SK-N-SH (cell line): ENCODE measurements around the gene ANKRD13B. TPM values are rescaled to one million over a fixed set of nuclear protein-coding genes. Genes with fewer than 3 reads are reported as not detected.

Source experiments
- CTCF ChIA-PET: fragments of 300-600, 350-600 bp; formaldehyde crosslinking; extraction: SDS; loops from one replicate; lab custom pipeline; 2021; lab: Yijun Ruan, JAX
- POLR2A ChIA-PET: fragments of 350-600 bp; sonication (Branson Sonifier 250); formaldehyde crosslinking; extraction: SDS; loops from one replicate; lab custom pipeline; 2020; ENCODE audit warnings: antibody characterized with exemption, inconsistent platforms; lab: Yijun Ruan, JAX
- DNase-seq: peaks from one replicate; pipeline ENCODE4 v3.0.0; 2012
- H2AFZ ChIP-seq: fragments of 200-600 bp; sonication (generic); 2 replicates; pipeline ENCODE4 v1.8.1; 2016; ENCODE audit warnings: antibody characterized with exemption, mild to moderate bottlenecking, low read depth
- H3F3A ChIP-seq: fragments of 200-600 bp; sonication (generic); replicated peaks from 2 replicates; pipeline ENCODE3; 2016; ENCODE audit warnings: antibody characterized with exemption, mild to moderate bottlenecking; ENCODE audit not compliant: insufficient read depth
- H3K27ac ChIP-seq, 2 experiments: fragments of 200-500 bp in 1 of 2; fragments of 200-600 bp in 1 of 2; sonication (Bioruptor generic) in 1 of 2; sonication (generic), shearing (Covaris generic) in 1 of 2; 2 replicates each; pipeline versions ENCODE4 v1.5.1 to v1.6.1; 2014 to 2016; ENCODE audit warnings: low read depth in 2 of 2, inconsistent platforms in 1 of 2, low read length in 1 of 2, mild to moderate bottlenecking in 1 of 2, mixed read lengths in 1 of 2
- H3K27me3 ChIP-seq: fragments of 200-600 bp; sonication (generic), shearing (Covaris generic); 2 replicates; pipeline ENCODE4 v1.6.1; 2016; ENCODE audit warnings: mixed run types; ENCODE audit not compliant: insufficient read depth
- H3K36me3 ChIP-seq, 2 experiments: fragments of 200-500 bp in 1 of 2; fragments of 200-600 bp in 1 of 2; sonication (Bioruptor generic) in 1 of 2; sonication (generic) in 1 of 2; replicated peaks in 1 of 2; 2 replicates each; pipeline versions ENCODE3 to v1.5.1; 2014 to 2016; ENCODE audit warnings: low read length in 1 of 2, mild to moderate bottlenecking in 1 of 2; ENCODE audit not compliant: insufficient read depth in 2 of 2, control insufficient read depth in 1 of 2
- H3K4me1 ChIP-seq, 2 experiments: fragments of 200-500 bp in 1 of 2; fragments of 200-600 bp in 1 of 2; sonication (Bioruptor generic) in 1 of 2; sonication (generic), shearing (Covaris generic) in 1 of 2; 2 replicates each; pipeline versions ENCODE4 v1.5.1 to v1.6.1; 2014 to 2016; ENCODE audit warnings: low read depth in 1 of 2, low read length in 1 of 2, mixed run types in 1 of 2; ENCODE audit not compliant: insufficient read depth in 2 of 2, control insufficient read depth in 1 of 2
- H3K4me2 ChIP-seq: fragments of 200-600 bp; sonication (generic), shearing (Covaris generic); 2 replicates; pipeline ENCODE4 v1.6.1; 2017; ENCODE audit warnings: mixed run types
- H3K4me3 ChIP-seq, 2 experiments: fragments of 200-500 bp in 1 of 2; fragments of 200-600 bp in 1 of 2; sonication (Bioruptor generic) in 1 of 2; sonication (generic), shearing (Covaris generic) in 1 of 2; 2 replicates each; pipeline versions ENCODE4 v1.5.1 to v1.8.1; 2014 to 2016; ENCODE audit warnings: low read depth in 2 of 2, inconsistent platforms in 1 of 2, low read length in 1 of 2, mild to moderate bottlenecking in 1 of 2, mixed read lengths in 1 of 2, moderate library complexity in 1 of 2
- H3K79me2 ChIP-seq: fragments of 200-600 bp; sonication (generic); 2 replicates; pipeline ENCODE4 v1.8.1; 2017; ENCODE audit warnings: mild to moderate bottlenecking; ENCODE audit not compliant: insufficient read depth
- H3K9ac ChIP-seq: fragments of 200-600 bp; sonication (generic); 2 replicates; pipeline ENCODE4 v1.6.1; 2017; ENCODE audit warnings: mixed run types
- H3K9me2 ChIP-seq: fragments of 200-600 bp; sonication (generic); 2 replicates; pipeline ENCODE4 v1.6.1; 2017; ENCODE audit warnings: mixed run types
- H3K9me3 ChIP-seq: fragments of 200-600 bp; sonication (generic); 2 replicates; pipeline ENCODE4 v1.6.1; 2017; ENCODE audit warnings: mixed run types, mild to moderate bottlenecking, moderate library complexity
- H4K20me1 ChIP-seq: fragments of 200-600 bp; sonication (generic); 2 replicates; pipeline ENCODE4 v1.6.1; 2017; ENCODE audit warnings: mild to moderate bottlenecking, mixed run types; ENCODE audit not compliant: insufficient read depth
- ELF1 ChIP-seq: IDR thresholded peaks from 2 replicates; pipeline ENCODE4 v1.4.0; 2012
- EP300 ChIP-seq, 2 experiments: IDR thresholded peaks; 2 replicates each; pipeline versions ENCODE4 v1.4.0 to v1.6.1; 2012; ENCODE audit warnings: borderline replicate concordance in 1 of 2, low read depth in 1 of 2, low read length in 1 of 2
- FOSL2 ChIP-seq: IDR thresholded peaks from 2 replicates; pipeline ENCODE4 v1.4.0; 2012; ENCODE audit warnings: low read depth, mild to moderate bottlenecking, moderate library complexity, borderline replicate concordance
- FOXM1 ChIP-seq: IDR thresholded peaks from 2 replicates; pipeline ENCODE4 v1.4.0; 2012; ENCODE audit warnings: low read depth, mild to moderate bottlenecking
- GABPA ChIP-seq: IDR thresholded peaks from 2 replicates; pipeline ENCODE4 v1.4.0; 2012; ENCODE audit warnings: low read depth, mild to moderate bottlenecking
- GATA2 ChIP-seq: sonication (generic); formaldehyde crosslinking; IDR thresholded peaks from 2 replicates; pipeline ENCODE4 v1.5.0; 2020; ENCODE audit warnings: mild to moderate bottlenecking, missing genetic modification reagents
- MEF2A ChIP-seq: IDR thresholded peaks from 2 replicates; pipeline ENCODE4 v1.4.0; 2012; ENCODE audit warnings: low read depth, borderline replicate concordance
- NRF1 ChIP-seq: IDR thresholded peaks from 2 replicates; pipeline ENCODE4 v1.6.1; 2012; ENCODE audit warnings: low read depth, mild to moderate bottlenecking, low read length
- POLR2AphosphoS5 ChIP-seq: IDR thresholded peaks from 2 replicates; pipeline ENCODE4 v1.6.1; 2012; ENCODE audit warnings: low read depth, low read length
- RAD21 ChIP-seq: IDR thresholded peaks from 2 replicates; pipeline ENCODE4 v1.6.1; 2012; ENCODE audit warnings: mild to moderate bottlenecking, low read length
- RCOR1 ChIP-seq: fragments of 150-350 bp; IDR thresholded peaks from 2 replicates; pipeline ENCODE4 v1.6.1; 2017; ENCODE audit warnings: antibody characterized with exemption, low read length
- RFX5 ChIP-seq: IDR thresholded peaks from 2 replicates; pipeline ENCODE4 v1.6.1; 2012; ENCODE audit warnings: mild to moderate bottlenecking, improper control_type of control experiment, low read length
- RXRA ChIP-seq: IDR thresholded peaks from 2 replicates; pipeline ENCODE4 v1.4.0; 2012; ENCODE audit warnings: low read depth, mild to moderate bottlenecking, borderline replicate concordance
- SMC3 ChIP-seq: IDR thresholded peaks from 2 replicates; pipeline ENCODE4 v1.6.1; 2012; ENCODE audit warnings: low read depth, low read length, improper control_type of control experiment
- TCF12 ChIP-seq: IDR thresholded peaks from 2 replicates; pipeline ENCODE4 v1.4.0; 2012
- YY1 ChIP-seq: IDR thresholded peaks from 2 replicates; pipeline ENCODE4 v1.4.0; 2012; ENCODE audit warnings: low read depth, mild to moderate bottlenecking
- WGBS: methylation state at CpG from one replicate; pipeline ENCODE4 v1.1.6; 2017; ENCODE audit warnings: low lambda C conversion rate; 5-methylcytosine and 5-hydroxymethylcytosine counted together
- polyA plus RNA-seq, 3 experiments: library from polyadenylated mRNA; depleted of rRNA; stranded (reverse); fragments of >200 nt; gene quantifications; 2 replicates each; pipeline ENCODE4 v1.2.3, GENCODE V29; 2012
- TF ChIP-seq, protein P1 (sequence below): IDR thresholded peaks from 2 replicates; pipeline ENCODE4 v1.6.1; 2012; ENCODE audit warnings: mild to moderate bottlenecking, low read depth, low read length, moderate library complexity
- TF ChIP-seq, protein P2 (sequence below): IDR thresholded peaks from 2 replicates; pipeline ENCODE4; 2012
- TF ChIP-seq, protein P3 (sequence below): fragments of 200-600 bp; sonication (generic); IDR thresholded peaks from 2 replicates; pipeline ENCODE4 v1.6.1; 2017; ENCODE audit warnings: antibody characterized with exemption, mild to moderate bottlenecking, moderate library complexity

The ANKRD13B gene
- polyA plus RNA-seq, 1 of the 3 experiments (the other 2 are of a cell fraction), result 16.1 TPM

DNA sequence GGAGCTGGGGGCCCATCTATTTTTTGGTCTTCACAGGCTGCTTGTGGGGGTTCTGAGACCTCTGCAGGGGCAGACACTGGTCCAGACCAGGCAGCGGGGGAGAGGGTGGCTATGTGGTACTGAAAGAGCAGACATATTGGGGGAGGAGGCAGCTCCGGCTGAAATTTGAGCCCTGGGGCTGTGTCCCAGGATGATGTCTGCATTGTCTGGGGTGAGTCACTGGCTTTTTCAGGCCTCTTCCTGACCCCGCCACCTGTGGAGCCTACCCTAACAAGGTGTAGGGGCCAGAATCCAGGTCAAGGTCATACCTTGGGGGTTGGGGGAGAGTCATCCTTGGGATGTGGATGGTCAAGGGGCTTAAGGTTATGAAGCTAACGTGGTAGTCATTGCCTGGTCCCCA lies 27.3 kb downstream of the ANKRD13B start:
- peaks cover 0 to 4% of the 10 kb centered on the region in 2 experiments for H3K36me3 ChIP-seq
- no peak overlapping the region; a peak in 1 of 4 replicates for H3K4me3 ChIP-seq
- H3K27ac ChIP-seq, result peak overlapping the region in 1 of 2 experiments; percentile 79; a peak in 1 of 4 replicates
- no peak overlapping the region for H3K9ac ChIP-seq
- H4K20me1 ChIP-seq, result no peaks in the 10 kb centered on the region
- H3K9me3 ChIP-seq, result no peaks in the 10 kb centered on the region
- no peaks in the 10 kb centered on the region for H3K9me2 ChIP-seq
- no peak overlapping the region for H3K4me2 ChIP-seq
- peaks cover 20 to 65% of the 10 kb centered on the region in 2 experiments for H3K4me1 ChIP-seq
- no peak overlapping the region for H2AFZ ChIP-seq
- H3K27me3 ChIP-seq, result no peaks in the 10 kb centered on the region
- no peaks in the 10 kb centered on the region for H3K79me2 ChIP-seq
- TF ChIP-seq GATA2 (CRISPR knock-in tag) (no peak), FOSL2 (peak; percentile 44; the same call in 1 of the 2 replicates), YY1 (peak; percentile 53; the same call in 1 of the 2 replicates), TCF12 (peak; percentile 38; the same call in 1 of the 2 replicates), RXRA (peak; percentile 48; the same call in 1 of the 2 replicates), MEF2A (no peak)
- no peaks in the 10 kb centered on the region for H3F3A ChIP-seq
- WGBS, result 70% methylated on average over 4 of the region's 4 CpGs
- CTCF ChIA-PET, result interaction anchor here (0.8 to 2.5 kb wide), 8 partner anchors 19 to 313 kb away, joined by 3 to 12 read pairs (median 4); partner anchors contain the start of gene SSH2
- DNase-seq, result no peak
- POLR2A ChIA-PET, result no interaction called here

DNA sequence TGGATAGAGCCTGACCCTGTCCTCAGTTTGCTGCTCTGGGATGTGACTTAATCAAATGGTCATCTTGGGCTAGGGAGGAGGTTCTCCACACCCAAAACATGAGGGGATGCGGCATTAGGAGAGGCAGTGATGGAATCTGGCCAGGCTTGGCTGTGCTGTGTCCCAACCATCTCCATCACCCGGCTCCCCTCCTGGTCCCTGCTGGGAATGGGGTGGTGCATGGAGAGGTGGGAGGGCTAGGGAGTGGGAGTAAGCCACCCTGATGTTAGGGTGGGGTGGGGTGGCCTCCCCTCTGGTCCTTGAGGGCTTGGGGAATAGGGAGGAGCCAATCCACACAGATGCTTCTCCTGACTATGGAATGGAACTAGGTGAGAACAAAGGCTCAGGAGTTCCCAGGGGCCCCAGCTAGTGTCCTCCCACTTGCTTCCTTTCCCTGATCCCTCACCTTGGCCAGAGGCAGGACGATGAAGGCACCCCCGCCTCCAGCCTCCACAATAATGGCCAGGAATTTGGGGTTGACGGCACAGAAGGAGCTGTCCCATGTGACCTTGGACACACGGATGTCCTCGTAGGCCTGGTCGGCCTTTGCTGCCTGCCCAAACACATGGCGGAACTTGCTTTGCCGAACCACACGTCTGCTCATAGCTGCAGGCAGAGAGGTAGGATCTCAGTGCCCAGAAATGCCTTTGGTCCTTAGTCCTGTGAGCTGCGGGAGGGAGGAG lies 28.0 kb downstream of the ANKRD13B start:
- Histone ChIP-seq H3K79me2 (no peaks in the 10 kb centered on the region), H4K20me1 (no peaks in the 10 kb centered on the region), H3K27me3 (no peaks in the 10 kb centered on the region), H3K36me3 (no peaks in the 10 kb centered on the region), H3K4me1 (peaks cover 20 to 70% of the 10 kb centered on the region in 2 experiments), H2AFZ (no peak overlapping the region), H3K9me2 (no peaks in the 10 kb centered on the region), H3F3A (no peaks in the 10 kb centered on the region), H3K4me3 (peak overlapping the region in 1 of 2 experiments; percentile 86; a peak in 1 of 4 replicates), H3K9me3 (no peaks in the 10 kb centered on the region), H3K4me2 (peak overlapping the region; percentile 85), H3K9ac (no peak overlapping the region), H3K27ac (peak overlapping the region in 1 of 2 experiments; percentile 79; a peak in 1 of 4 replicates)
- no peak for DNase-seq
- POLR2A ChIA-PET, result interaction anchor here (1.1 kb wide), 1 partner anchor 25 kb away, joined by 3 read pairs; no protein-coding TSS in a partner anchor
- 94% methylated on average over 9 of the region's 12 CpGs for WGBS
- TF ChIP-seq EP300 (IDR thresholded peaks at IDR 0.05; ENCODE audit: borderline replicate concordance in 1 of 2, low read depth in 1 of 2, low read length in 1 of 2) (no peak), RFX5 (no peak), MEF2A (no peak), RCOR1 (no peak), POLR2AphosphoS5 (no peak), GABPA (no peak), GATA2 (CRISPR knock-in tag) (no peak), RAD21 (no peak), FOXM1 (no peak), ELF1 (no peak), NRF1 (no peak), SMC3 (no peak)
- TF ChIP-seq, protein P1, sequence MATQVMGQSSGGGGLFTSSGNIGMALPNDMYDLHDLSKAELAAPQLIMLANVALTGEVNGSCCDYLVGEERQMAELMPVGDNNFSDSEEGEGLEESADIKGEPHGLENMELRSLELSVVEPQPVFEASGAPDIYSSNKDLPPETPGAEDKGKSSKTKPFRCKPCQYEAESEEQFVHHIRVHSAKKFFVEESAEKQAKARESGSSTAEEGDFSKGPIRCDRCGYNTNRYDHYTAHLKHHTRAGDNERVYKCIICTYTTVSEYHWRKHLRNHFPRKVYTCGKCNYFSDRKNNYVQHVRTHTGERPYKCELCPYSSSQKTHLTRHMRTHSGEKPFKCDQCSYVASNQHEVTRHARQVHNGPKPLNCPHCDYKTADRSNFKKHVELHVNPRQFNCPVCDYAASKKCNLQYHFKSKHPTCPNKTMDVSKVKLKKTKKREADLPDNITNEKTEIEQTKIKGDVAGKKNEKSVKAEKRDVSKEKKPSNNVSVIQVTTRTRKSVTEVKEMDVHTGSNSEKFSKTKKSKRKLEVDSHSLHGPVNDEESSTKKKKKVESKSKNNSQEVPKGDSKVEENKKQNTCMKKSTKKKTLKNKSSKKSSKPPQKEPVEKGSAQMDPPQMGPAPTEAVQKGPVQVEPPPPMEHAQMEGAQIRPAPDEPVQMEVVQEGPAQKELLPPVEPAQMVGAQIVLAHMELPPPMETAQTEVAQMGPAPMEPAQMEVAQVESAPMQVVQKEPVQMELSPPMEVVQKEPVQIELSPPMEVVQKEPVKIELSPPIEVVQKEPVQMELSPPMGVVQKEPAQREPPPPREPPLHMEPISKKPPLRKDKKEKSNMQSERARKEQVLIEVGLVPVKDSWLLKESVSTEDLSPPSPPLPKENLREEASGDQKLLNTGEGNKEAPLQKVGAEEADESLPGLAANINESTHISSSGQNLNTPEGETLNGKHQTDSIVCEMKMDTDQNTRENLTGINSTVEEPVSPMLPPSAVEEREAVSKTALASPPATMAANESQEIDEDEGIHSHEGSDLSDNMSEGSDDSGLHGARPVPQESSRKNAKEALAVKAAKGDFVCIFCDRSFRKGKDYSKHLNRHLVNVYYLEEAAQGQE, result no peak
- TF ChIP-seq, protein P2, sequence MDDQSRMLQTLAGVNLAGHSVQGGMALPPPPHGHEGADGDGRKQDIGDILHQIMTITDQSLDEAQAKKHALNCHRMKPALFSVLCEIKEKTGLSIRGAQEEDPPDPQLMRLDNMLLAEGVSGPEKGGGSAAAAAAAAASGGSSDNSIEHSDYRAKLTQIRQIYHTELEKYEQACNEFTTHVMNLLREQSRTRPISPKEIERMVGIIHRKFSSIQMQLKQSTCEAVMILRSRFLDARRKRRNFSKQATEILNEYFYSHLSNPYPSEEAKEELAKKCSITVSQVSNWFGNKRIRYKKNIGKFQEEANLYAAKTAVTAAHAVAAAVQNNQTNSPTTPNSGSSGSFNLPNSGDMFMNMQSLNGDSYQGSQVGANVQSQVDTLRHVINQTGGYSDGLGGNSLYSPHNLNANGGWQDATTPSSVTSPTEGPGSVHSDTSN, result no peak
- TF ChIP-seq, protein P3, sequence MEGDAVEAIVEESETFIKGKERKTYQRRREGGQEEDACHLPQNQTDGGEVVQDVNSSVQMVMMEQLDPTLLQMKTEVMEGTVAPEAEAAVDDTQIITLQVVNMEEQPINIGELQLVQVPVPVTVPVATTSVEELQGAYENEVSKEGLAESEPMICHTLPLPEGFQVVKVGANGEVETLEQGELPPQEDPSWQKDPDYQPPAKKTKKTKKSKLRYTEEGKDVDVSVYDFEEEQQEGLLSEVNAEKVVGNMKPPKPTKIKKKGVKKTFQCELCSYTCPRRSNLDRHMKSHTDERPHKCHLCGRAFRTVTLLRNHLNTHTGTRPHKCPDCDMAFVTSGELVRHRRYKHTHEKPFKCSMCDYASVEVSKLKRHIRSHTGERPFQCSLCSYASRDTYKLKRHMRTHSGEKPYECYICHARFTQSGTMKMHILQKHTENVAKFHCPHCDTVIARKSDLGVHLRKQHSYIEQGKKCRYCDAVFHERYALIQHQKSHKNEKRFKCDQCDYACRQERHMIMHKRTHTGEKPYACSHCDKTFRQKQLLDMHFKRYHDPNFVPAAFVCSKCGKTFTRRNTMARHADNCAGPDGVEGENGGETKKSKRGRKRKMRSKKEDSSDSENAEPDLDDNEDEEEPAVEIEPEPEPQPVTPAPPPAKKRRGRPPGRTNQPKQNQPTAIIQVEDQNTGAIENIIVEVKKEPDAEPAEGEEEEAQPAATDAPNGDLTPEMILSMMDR, result no peak
- CTCF ChIA-PET, result interaction anchor here (0.6 to 2.4 kb wide), 9 partner anchors 18 to 475 kb away, joined by 3 to 15 read pairs (median 4); no protein-coding TSS in a partner anchor
